SU-DHL-6 (cell line): ENCODE measurements around the gene LCE5A.

Experiments
- H2AFZ ChIP-seq: fragments of 200-600 bp; sonication (generic); 2 replicates; pipeline ENCODE4 v1.6.1; 2014; ENCODE audit warnings: low read depth, mild to moderate bottlenecking, moderate library complexity, mixed read lengths, antibody characterized with exemption, low read length; ENCODE audit not compliant: severe bottlenecking
- H3F3A ChIP-seq: fragments of 200-600 bp; shearing (Covaris generic); 2 replicates; pipeline ENCODE4 v1.6.0; 2016; ENCODE audit warnings: antibody characterized with exemption, mild to moderate bottlenecking; ENCODE audit not compliant: insufficient read depth
- H3K27ac ChIP-seq: fragments of 200-600 bp; sonication (generic); 2 replicates; pipeline ENCODE4 v1.5.1; 2016; ENCODE audit warnings: low read depth, mild to moderate bottlenecking, low read length, moderate library complexity, mixed read lengths
- H3K27me3 ChIP-seq: fragments of 200-600 bp; sonication (generic), shearing (Covaris generic); 2 replicates; pipeline ENCODE4 v1.6.0; 2014; ENCODE audit warnings: mild to moderate bottlenecking, low read length
- H3K36me3 ChIP-seq: fragments of 200-600 bp; sonication (generic); 2 replicates; pipeline ENCODE4 v1.6.1; 2014; ENCODE audit warnings: mild to moderate bottlenecking, low read length, mixed read lengths
- H3K4me2 ChIP-seq: fragments of 300-600, 200-600 bp; shearing (Covaris generic), sonication (generic); 2 replicates; pipeline ENCODE4 v1.6.0; 2014; ENCODE audit warnings: low read length, low read depth, mild to moderate bottlenecking; ENCODE audit not compliant: poor library complexity, severe bottlenecking
- H3K4me3 ChIP-seq: fragments of 200-600 bp; sonication (generic); 2 replicates; pipeline ENCODE4 v1.5.1; 2014; ENCODE audit warnings: antibody characterized with exemption, low read length, mild to moderate bottlenecking, mixed read lengths; ENCODE audit not compliant: insufficient read depth, poor library complexity, severe bottlenecking
- H3K79me2 ChIP-seq: fragments of 200-600 bp; sonication (generic); 2 replicates; pipeline ENCODE4 v1.6.1; 2014; ENCODE audit warnings: mild to moderate bottlenecking, low read length, moderate library complexity; ENCODE audit not compliant: insufficient read depth
- H3K9ac ChIP-seq: fragments of 200-600 bp; sonication (generic); 2 replicates; pipeline ENCODE4 v1.7.0; 2014; ENCODE audit warnings: mild to moderate bottlenecking, low read length
- H3K9me2 ChIP-seq: fragments of 200-600 bp; sonication (generic); replicated peaks from 2 replicates; pipeline ENCODE4 v1.6.1; 2014; ENCODE audit warnings: low read length; ENCODE audit not compliant: insufficient read depth
- H3K9me3 ChIP-seq: fragments of 200-600 bp; sonication (generic); 2 replicates; pipeline ENCODE4 v1.6.1; 2014; ENCODE audit warnings: low read length, mixed read lengths; ENCODE audit not compliant: insufficient read depth
- H4K20me1 ChIP-seq: fragments of 200-600 bp; sonication (generic); 2 replicates; pipeline ENCODE4 v1.6.1; 2014; ENCODE audit warnings: low read depth, mild to moderate bottlenecking, antibody characterized with exemption, low read length, moderate library complexity, mixed read lengths
- EZH2phosphoT487 ChIP-seq: fragments of 200-600 bp; sonication (generic), shearing (Covaris generic); conservative IDR thresholded peaks from 2 replicates; pipeline ENCODE4 v1.6.1; 2018; ENCODE audit warnings: mild to moderate bottlenecking, antibody characterized with exemption, low read length, moderate library complexity, mixed read lengths
- TF ChIP-seq, protein P1 (sequence below): fragments of 200-600 bp; sonication (generic); IDR thresholded peaks from one replicate; pipeline ENCODE4 v1.5.1; 2017; ENCODE audit warnings: antibody characterized with exemption, mild to moderate bottlenecking, low read length, moderate library complexity; ENCODE audit not compliant: insufficient read depth, poor library complexity, severe bottlenecking

The LCE5A gene

DNA sequence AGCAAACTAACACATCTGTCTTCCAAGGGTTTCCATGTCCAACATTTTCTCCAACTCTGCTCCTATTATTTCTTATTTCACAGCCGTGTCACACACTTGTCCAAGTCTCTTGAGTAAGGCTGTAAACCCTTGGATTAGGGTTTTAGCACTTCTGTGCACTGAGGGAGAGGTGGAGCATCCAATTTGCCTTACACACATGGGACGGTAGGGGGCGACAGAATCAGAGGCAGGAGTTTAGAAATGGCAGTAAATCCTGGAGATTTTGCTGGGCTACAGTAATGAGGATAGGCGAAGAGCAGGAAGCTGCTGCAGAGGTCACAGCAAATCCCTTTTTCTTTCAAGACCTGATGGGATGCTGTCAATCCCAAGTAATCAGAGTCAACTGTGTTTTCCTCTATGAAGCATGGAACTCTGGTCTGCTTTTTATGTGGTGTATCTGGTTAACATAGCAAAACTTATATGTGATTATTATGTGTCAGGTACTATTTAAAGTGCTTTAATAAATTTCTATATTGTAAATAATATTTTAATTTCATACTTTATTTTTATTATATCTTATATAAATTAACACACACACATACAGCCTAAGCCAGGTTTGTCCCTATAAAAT, 15.4 kb upstream of the LCE5A start:
- Histone ChIP-seq H3F3A (no peaks in the 10 kb centered on the region), H3K9me2 (no peaks in the 10 kb centered on the region), H4K20me1 (no peaks in the 10 kb centered on the region), H3K79me2 (no peaks in the 10 kb centered on the region), H2AFZ (no peak overlapping the region), H3K4me2 (no peak overlapping the region), H3K27me3 (no peaks in the 10 kb centered on the region), H3K9me3 (no peaks in the 10 kb centered on the region), H3K36me3 (no peaks in the 10 kb centered on the region), H3K9ac (no peak overlapping the region), H3K27ac (no peak overlapping the region), H3K4me3 (no peak overlapping the region)
- no peak for TF ChIP-seq EZH2phosphoT487
- TF ChIP-seq, protein P1, sequence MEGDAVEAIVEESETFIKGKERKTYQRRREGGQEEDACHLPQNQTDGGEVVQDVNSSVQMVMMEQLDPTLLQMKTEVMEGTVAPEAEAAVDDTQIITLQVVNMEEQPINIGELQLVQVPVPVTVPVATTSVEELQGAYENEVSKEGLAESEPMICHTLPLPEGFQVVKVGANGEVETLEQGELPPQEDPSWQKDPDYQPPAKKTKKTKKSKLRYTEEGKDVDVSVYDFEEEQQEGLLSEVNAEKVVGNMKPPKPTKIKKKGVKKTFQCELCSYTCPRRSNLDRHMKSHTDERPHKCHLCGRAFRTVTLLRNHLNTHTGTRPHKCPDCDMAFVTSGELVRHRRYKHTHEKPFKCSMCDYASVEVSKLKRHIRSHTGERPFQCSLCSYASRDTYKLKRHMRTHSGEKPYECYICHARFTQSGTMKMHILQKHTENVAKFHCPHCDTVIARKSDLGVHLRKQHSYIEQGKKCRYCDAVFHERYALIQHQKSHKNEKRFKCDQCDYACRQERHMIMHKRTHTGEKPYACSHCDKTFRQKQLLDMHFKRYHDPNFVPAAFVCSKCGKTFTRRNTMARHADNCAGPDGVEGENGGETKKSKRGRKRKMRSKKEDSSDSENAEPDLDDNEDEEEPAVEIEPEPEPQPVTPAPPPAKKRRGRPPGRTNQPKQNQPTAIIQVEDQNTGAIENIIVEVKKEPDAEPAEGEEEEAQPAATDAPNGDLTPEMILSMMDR, result peak; percentile 53

DNA sequence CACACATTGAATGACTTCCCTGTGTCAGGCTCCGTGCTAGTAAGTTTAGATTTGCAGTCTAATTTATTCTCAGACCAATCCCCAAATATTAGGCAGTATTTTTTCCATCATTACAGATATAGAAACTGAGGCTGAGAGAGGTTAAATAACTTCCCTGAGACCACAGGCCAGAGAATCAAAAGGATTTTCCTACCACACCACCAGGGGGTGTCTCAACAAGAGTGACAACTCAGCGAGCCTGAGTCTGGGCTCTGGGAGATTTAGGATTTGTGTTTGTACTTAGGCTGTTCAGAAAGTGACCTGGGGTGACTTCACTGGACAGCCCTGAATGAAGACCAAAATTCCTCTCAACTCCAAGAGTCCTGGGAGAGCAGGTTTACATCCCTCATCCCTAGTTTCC, 13.3 kb upstream of the LCE5A start:
- Histone ChIP-seq H2AFZ (no peak overlapping the region), H4K20me1 (no peaks in the 10 kb centered on the region), H3K4me2 (no peak overlapping the region), H3K9me2 (no peaks in the 10 kb centered on the region), H3K4me3 (no peak overlapping the region), H3K9me3 (no peaks in the 10 kb centered on the region), H3F3A (no peaks in the 10 kb centered on the region), H3K27ac (no peak overlapping the region), H3K79me2 (no peaks in the 10 kb centered on the region), H3K27me3 (no peaks in the 10 kb centered on the region), H3K9ac (no peak overlapping the region), H3K36me3 (no peaks in the 10 kb centered on the region)
- TF ChIP-seq EZH2phosphoT487, result no peak
- TF ChIP-seq, protein P1, result peak; percentile 9

DNA sequence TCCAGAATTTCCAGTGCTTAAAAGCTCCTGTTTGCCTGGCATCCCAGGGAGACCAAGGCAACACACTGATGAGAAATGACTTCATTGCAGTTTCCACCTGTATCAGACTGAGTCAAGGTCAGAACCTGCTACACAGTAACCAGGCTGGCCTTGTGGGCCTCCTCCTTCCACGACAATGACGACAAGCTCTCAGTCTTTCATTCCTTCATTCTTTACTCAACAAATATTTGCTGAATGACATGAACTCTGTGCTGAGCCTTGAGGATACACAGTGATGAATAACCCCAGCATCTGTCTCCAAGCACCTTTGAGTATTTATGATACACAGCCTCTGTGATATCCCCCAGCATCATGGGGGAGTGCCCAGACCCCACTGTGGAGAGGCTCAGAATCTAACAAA, 8.9 kb upstream of the LCE5A start:
- no peaks in the 10 kb centered on the region for H3K9me2 ChIP-seq

More for the DNA sequence above, 8.9 kb upstream of the LCE5A start:
- H3K4me3 ChIP-seq, result no peak overlapping the region
- no peak overlapping the region for H3K9ac ChIP-seq
- H3K9me3 ChIP-seq, result no peaks in the 10 kb centered on the region
- no peaks in the 10 kb centered on the region for H3K79me2 ChIP-seq
- TF ChIP-seq EZH2phosphoT487, result no peak
- TF ChIP-seq, protein P1, result no peak
- no peak overlapping the region for H3K27ac ChIP-seq
- no peaks in the 10 kb centered on the region for H3K27me3 ChIP-seq
- H2AFZ ChIP-seq, result no peak overlapping the region
- no peaks in the 10 kb centered on the region for H3K36me3 ChIP-seq
- H3F3A ChIP-seq, result no peaks in the 10 kb centered on the region
- H4K20me1 ChIP-seq, result no peaks in the 10 kb centered on the region
- no peak overlapping the region for H3K4me2 ChIP-seq
